ENCODE measurements around the gene TRIP13.
"Not testable (repeated sequence)": the region's sequence is repeated elsewhere in the genome, so short reads cannot be mapped to it uniquely, and the experiment has no call there.

Gene TRIP13

DNA sequence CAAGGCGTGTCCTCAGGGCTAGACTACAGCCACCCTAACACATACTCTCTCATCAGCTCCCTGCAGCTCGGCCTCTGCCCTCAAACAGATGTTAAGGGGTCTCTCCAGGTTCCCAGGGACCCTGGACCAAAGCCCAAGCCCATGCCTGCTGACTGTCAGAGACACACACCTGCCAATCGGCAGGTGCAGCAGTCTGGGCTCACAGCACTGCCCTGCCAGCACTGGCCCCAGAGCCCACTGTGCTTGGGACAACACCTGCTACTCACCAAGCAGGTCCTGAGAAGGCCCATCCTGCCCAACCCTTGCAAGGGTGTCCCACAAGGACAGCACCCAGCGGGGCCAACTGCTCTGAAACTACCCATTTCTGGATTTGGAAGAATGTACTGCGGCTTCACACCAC, 21.7 kb upstream of the TRIP13 start:
- DNase-seq (ENCODE audit: extremely low spot score, insufficient read length, low read depth) (no peak), FAIRE-seq (no peak)

GRCh38 chr5:871596-872298, 20.9 kb upstream of the TRIP13 start:
- no peak for DNase-seq (ENCODE audit: extremely low spot score, insufficient read length, low read depth)
- no peak for FAIRE-seq

DNA sequence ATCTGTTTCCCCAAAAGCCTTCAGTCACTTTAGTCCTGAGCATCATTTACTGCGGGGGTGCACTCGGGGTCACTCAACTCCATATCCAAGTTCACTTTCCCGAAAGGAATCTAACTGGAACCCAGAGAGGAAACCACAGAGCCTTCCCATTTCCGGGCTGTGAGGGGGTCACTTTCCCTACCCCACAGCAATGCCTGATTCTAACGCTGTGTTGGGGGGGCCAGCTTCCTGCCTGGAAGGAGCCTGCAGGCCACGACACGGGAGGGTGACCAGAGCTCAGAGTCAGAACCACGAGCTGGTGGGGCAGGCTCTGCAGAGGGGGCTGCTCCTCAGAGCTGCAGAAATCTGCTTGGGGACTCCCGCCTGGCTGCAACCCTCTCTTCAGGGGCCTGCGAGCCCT, 20.4 kb upstream of the TRIP13 start:
- DNase-seq (ENCODE audit: extremely low spot score, insufficient read length, low read depth) (no peak), FAIRE-seq (no peak)

DNA sequence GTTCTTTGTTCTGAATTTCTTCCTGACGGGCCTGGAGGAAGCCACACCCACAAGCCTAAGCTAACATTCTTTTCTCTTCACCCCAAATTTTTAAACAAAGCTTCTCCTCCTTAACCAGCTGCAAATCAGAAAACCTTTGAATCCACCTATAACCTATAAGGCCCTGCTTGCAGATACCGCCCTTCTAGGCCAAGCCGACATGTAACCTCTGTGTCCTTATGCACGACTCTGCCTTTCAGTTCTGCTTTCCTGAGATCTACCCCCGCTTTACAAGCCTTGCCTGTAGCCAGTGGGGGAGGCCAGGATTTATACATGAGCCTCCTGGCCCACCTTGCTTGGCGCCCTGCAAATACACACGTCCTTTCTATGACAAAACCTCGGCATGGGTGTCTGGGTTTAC, 19.4 kb upstream of the TRIP13 start:
- FAIRE-seq = no peak
- no peak for DNase-seq (ENCODE audit: extremely low spot score, insufficient read length, low read depth)

DNA sequence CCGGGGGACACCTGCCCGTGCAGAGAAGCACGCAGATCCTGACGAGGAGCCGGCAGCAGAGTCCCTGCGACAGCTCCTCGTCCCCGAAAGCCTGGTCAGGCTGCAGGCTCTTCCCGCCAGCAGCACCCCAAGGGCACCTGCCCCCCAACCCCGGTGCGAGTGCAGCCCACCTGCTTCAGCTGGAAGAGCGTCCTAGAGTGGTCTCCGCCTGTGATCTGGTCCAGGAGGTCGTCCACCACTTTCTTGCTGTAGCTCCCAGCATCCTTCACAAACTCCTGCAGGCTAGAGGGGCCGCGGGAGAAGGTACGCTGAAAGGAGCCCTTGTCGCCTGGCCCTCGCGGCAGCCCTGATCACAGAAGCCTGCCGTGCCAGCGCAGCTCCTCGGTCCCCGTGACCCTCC, 16.8 kb upstream of the TRIP13 start:
- DNase-seq (ENCODE audit: extremely low spot score, insufficient read length, low read depth) (no peak), FAIRE-seq (no peak)

DNA sequence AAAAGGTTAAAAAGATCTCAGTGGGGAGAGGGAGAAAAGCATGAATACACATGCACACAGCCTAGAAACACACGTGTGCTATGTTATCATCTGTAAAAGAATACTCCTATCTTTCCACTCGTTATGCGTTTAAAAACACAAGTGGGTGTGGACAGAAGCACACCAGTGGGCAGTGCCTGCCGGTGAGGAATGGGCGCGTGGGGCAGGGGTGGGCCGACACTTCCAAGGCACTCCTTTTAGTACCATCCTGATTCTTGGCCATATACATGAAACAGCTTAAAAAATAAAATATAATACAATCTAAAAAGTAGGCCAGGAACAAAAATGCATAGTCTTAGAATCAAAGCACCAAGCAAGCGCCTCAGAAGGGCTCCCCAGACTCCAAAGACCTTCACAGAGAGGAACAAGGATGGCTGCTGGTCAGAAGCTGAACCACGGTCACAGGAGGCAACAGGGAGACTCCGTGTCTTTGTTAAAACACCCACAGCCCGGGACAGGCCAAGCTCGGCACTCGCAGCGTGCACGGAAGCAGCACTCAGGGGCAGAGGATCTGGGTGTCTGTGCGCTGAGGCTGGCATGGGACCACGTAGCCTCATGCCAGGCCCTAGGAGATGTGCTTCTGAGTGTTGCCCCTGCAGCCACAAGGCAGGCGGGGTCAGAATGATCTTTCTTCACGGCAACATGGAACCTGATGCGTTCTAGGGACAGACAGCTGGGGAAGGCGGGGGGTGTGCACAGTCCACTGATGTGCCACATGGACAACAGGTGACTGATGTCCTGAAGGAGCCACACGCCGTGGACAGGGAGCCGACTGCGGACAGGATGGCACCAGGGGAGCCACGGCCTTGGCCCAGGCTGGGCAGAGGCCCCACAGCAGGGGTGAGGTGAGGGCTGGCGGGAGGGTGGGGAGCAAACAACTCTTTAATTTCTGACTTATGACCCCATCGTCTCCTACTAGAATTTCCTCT, 16.0 kb upstream of the TRIP13 start:
- FAIRE-seq = no peak
- DNase-seq (ENCODE audit: extremely low spot score, insufficient read length, low read depth) = no peak

GRCh38 chr5:878125-878524, 14.6 kb upstream of the TRIP13 start:
- FAIRE-seq (no peak), DNase-seq (ENCODE audit: extremely low spot score, insufficient read length, low read depth) (no peak)

GRCh38 chr5:878677-879076, 14.0 kb upstream of the TRIP13 start:
- FAIRE-seq; DNase-seq (ENCODE audit: extremely low spot score, insufficient read length, low read depth): not testable (repeated sequence)

DNA sequence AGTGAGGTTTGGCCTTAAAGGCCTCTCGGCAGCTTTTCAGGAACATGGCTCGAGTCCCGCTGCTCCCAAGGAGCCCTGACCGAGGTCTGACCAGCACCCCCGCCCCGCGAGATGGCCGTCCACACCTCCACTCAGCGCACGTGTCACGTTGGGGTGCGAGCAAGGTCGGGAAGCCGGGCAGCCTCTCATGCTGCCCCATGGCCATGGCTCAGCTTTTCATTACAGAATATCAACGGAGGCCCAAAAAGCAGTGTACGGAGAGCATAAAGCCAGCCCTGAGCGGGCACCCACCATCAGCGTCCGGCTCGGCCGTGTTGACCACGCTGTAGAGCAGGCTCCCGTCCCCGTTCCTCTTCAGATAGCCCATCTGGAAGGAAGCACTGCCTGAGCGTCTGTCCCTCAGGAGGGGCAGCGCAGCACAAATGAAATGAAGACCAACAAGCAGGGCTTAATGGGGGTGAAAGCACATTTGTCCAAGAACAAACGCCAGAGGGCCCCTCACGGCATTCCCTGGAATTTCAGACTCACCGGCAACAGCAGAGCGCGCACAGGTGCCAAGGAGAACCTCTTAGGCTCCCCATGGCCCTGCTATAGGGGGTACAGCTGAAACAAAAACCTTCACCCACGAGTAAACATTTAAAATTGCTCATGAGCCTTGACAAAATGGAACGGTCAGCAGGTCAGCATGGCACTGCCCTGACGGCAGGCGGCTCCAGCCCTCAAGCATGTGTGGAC, 11.7 kb upstream of the TRIP13 start:
- FAIRE-seq = no peak
- DNase-seq (ENCODE audit: extremely low spot score, insufficient read length, low read depth) = no peak

GRCh38 chr5:881551-881935, 11.1 kb upstream of the TRIP13 start:
- no peak for FAIRE-seq
- DNase-seq (ENCODE audit: extremely low spot score, insufficient read length, low read depth) = no peak

GRCh38 chr5:882253-883183, 10.2 kb upstream of the TRIP13 start:
- DNase-seq (ENCODE audit: extremely low spot score, insufficient read length, low read depth) (no peak), FAIRE-seq (no peak)

DNA sequence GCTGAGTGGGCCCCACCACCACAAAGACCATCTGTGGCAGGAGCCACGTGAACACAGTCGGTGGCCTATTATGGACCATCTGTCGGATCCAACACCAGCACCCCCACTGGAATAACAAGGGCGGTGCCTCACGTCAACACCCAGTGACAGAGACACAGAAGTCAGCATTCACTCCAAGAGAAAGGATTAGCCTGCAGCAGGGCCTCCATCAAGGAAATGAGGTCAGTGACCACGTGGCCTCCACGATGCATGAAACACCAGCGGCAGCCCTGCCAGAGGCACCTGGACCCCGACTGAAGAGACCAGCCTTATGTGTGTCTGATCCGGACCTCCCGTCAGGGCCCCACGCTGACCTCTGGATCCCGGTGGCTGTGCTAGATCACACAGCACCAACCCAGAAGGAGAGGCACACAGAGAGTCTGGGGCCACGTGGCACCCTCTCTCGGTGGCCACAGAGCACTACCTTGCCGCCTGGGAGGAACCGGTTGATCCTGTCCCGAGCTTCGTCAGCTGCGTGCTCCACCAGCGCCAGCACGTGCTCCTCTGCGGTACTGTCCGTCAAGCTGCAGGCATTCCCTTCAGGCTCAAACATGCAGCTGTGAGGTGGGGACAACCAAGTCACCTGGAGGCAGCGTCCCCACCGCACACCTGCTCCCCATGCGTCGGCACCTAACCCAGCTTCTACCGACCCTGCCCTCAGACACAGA, 9.1 kb upstream of the TRIP13 start:
- FAIRE-seq = no peak
- DNase-seq (ENCODE audit: extremely low spot score, insufficient read length, low read depth) = no peak

DNA sequence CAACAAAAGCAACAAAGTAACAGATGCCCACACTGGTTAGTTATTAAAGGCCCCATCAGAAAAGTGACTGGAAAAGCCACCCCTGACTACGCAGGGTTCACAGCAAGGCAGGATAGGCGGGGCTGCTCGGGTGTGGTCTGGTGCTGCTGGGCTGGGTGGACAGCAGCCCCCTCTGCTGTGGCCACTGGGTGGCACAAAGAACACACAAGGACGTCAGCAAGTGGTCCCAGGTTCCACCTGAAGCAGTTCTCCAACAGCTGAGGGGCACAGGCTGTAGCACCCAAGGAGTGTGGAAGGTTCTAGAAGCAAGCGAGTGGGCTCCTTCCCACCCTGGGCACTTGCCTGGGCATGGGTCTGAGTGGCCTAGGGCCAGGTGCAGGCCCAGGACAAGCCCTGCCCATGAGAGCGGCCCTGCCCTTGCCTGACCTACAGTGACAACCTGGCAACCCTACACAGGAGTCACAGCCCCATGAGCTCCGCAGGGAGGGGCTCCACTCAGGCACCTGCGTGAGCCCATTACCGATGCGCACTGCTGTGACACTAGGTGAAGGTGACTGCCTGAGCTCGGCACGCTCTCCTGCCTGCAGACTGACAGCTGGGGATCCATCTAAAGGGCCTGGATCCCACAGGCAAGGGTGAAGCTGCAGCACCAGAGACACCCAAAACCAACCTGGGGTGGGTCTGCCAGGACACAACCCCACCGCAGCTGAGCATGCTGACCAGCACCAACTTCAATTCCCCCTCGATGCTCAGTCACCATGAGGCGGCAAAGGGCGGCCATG, 8.1 kb upstream of the TRIP13 start:
- no peak for DNase-seq (ENCODE audit: extremely low spot score, insufficient read length, low read depth)
- FAIRE-seq = no peak

DNA sequence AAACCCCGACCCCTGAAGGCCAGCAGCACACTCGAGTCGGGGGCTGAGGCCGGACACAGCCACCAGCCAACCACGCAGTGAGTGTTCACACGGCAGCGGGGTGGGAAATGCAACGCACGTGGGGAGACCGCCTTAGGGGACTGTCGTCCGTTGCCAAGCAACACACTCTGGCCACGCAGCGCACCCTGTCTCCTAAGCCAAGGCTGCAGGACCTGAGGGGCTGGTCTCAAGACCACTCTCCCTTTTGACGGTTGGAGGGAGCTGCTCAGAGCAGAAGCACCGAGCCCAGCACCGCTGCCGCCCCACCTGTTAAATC, 7.6 kb upstream of the TRIP13 start:
- no peak for FAIRE-seq
- DNase-seq (ENCODE audit: extremely low spot score, insufficient read length, low read depth) = no peak

GRCh38 chr5:885529-885928, 7.2 kb upstream of the TRIP13 start:
- FAIRE-seq = no peak
- DNase-seq (ENCODE audit: extremely low spot score, insufficient read length, low read depth) = no peak

DNA sequence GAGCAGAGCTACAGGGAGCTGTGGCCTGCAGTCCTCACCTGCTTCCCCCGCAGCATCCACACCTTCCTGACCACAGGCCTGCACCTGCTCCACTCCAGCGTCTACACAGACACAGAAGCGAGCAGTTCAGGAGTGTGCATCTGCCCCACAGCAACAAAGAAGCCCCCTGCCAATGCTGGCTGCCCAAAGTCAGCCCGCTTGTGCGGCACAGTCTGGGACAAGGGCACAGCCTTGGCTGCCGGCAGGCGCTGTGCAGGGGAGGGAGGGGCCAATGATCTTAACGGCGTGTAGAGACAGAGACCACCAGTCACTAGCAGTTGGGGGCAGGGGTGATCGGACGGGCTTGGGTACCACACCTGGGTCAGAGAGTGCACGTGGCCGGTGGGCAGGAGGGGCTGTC, 6.6 kb upstream of the TRIP13 start:
- DNase-seq (ENCODE audit: extremely low spot score, insufficient read length, low read depth) (no peak), FAIRE-seq (no peak)

GRCh38 chr5:886716-887325, 5.9 kb upstream of the TRIP13 start:
- no peak for FAIRE-seq

DNA sequence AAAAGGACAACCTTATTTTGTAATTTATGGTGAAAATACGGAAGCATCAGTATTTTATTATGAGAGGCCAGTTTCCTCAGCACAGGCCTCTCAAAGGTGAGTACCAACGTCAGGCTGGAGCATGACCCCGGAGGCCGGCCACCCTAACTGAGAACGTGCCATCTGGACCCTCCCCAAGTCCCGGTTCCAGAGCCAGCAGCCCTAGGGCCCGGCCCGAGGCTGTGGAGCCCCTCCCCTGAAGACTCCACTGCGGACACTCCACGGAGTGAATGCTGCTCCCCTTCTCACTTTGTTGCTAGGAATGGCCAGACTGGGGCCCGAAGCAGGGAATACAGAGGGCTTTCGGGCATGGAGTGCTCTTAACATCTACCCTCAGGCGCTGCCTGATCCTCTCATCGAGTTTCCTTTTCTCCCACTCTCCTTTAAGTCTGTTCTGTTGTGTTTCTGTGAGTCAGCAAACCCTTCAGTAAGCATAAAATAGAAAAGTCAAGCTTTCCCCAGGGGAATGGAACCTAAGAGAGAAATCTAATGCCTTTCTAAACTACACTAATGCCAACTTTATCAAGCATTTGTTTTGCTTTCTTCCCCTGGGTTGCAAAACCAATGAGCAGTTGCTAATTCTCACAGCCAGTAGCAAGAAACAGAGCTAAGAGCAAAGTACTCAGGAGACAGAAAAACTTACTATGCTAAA, 4.6 kb upstream of the TRIP13 start:
- DNase-seq (ENCODE audit: extremely low spot score, insufficient read length, low read depth) = no peak
- no peak for FAIRE-seq

More at GRCh38 chr5:886716-887325, 5.9 kb upstream of the TRIP13 start:
- DNase-seq (ENCODE audit: extremely low spot score, insufficient read length, low read depth) = no peak

Measured in GM18507 (cell line).